ENCODE results near the gene NOTCH2. TPM values are rescaled to one million over a fixed set of nuclear protein-coding genes. Genes with fewer than 3 reads are reported as not detected.

Gene NOTCH2
- total RNA-seq, 1 experiment from 2014 or later: 62.9 TPM

DNA sequence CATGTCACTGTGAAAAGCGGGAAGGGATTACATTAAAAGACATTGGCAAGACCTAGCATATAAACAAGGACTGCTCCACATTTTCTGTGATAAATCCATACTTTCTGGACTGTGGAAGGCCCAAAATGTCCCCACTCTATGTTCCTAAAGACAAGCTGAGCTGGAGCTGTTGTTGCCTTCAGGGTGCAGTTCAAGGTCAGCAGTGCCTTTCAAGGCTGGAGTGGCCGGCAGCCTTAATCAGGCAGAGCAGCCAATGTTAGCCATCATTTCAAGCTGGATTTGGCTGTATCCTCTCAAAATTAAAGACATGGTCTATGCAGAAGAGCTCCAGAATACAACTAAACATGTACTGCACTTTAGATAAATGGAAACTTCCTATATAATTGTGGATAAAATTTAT lies 102.8 kb downstream of the NOTCH2 start:
- H3K4me3 ChIP-seq (replicated peaks in 1 of 2; ENCODE audit: low read depth in 1 of 2, low read length in 2 of 2): no peak overlapping the region
- H3K4me2 ChIP-seq (ENCODE audit: low read length): no peak overlapping the region
- H3K9ac ChIP-seq (ENCODE audit: low read length): no peak overlapping the region
- no peaks in the 10 kb centered on the region for H3K27me3 ChIP-seq (ENCODE audit: insufficient read depth, low read length)
- intact Hi-C loops (cut with micrococcal nuclease): loop anchor here (10.0 kb wide), 1 partner anchor 352 kb away; no protein-coding TSS in a partner anchor
- H3K9me2 ChIP-seq (ENCODE audit: insufficient read depth): no peaks in the 10 kb centered on the region
- no peaks in the 10 kb centered on the region for H3K79me2 ChIP-seq (ENCODE audit: insufficient read depth, low read length)
- POLR2A ChIA-PET: no interaction called here
- no peaks in the 10 kb centered on the region for H3K9me3 ChIP-seq (ENCODE audit: control insufficient read depth in 1 of 2, insufficient read depth in 1 of 2, low read depth in 1 of 2, low read length in 2 of 2)
- peaks cover 0 to 3% of the 10 kb centered on the region in 2 experiments; a peak in 1 of 4 replicates for H3K4me1 ChIP-seq (ENCODE audit: control insufficient read depth in 1 of 2, insufficient read depth in 2 of 2, low read length in 2 of 2)
- no peak overlapping the region for H2AFZ ChIP-seq (ENCODE audit: low read depth, low read length, poor library complexity, severe bottlenecking)
- ATAC-seq: no peak
- BruUV-seq (replicated peaks): no TSS peak
- no peak overlapping the region for H3K27ac ChIP-seq (ENCODE audit: low read depth, low read length)
- CTCF ChIA-PET: no interaction called here
- RAD21 ChIA-PET (ENCODE audit: low non-redundant PET in 1 of 2, low total read pairs in 2 of 2, uncharacterized antibody in 2 of 2, unreplicated experiment in 2 of 2): no interaction called here
- H4K20me1 ChIP-seq (ENCODE audit: insufficient read depth): no peaks in the 10 kb centered on the region
- no peak for DNase-seq (ENCODE audit: low read depth, low spot score)
- TF ChIP-seq SP1 (IDR thresholded peaks at IDR 0.05; ENCODE audit: low read depth) (no peak), EZH2phosphoT487 (IDR thresholded peaks at IDR 0.05; ENCODE audit: borderline replicate concordance) (no peak), TCF7L2 (IDR thresholded peaks at IDR 0.05; ENCODE audit: borderline replicate concordance, extremely low read depth, insufficient read depth, insufficient read length) (no peak), ZFX (IDR thresholded peaks at IDR 0.05) (no peak), ELF1 (IDR thresholded peaks at IDR 0.05; ENCODE audit: borderline replicate concordance, low read depth) (no peak), FOSL1 (IDR thresholded peaks at IDR 0.05; ENCODE audit: low read depth) (no peak), YY1 (IDR thresholded peaks at IDR 0.05; ENCODE audit: extremely low read depth, insufficient replicate concordance, low read depth, low read length) (no peak)
- H3K36me3 ChIP-seq (ENCODE audit: control insufficient read depth in 1 of 2, insufficient read depth in 2 of 2, low read length in 2 of 2): peaks cover 11 to 27% of the 10 kb centered on the region in 2 experiments; a peak in 3 of 4 replicates

DNA sequence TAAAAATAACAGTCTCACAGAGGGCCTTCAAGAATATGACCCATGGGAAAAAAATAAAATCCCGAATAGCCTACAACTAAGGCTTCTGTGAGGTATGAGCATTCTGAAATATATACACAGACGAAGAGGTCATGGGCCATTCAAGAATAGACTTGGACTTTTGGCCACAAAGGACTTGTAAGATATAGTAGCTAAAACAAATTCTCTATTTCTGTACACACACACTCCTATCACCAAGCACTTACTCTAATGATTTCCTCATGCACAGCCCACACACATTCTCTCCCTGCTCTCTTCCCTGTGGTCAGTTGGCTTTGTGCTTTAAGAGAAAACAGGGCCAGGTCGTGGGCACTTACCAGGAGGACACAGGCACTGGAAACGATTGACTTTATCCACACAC lies 103.4 kb downstream of the NOTCH2 start:
- intact Hi-C loops (cut with micrococcal nuclease): loop anchor here (10.0 kb wide), 1 partner anchor 351 kb away; no protein-coding TSS in a partner anchor
- Histone ChIP-seq H3K9ac (ENCODE audit: low read length) (no peak overlapping the region), H3K9me2 (ENCODE audit: insufficient read depth) (no peaks in the 10 kb centered on the region), H3K9me3 (ENCODE audit: control insufficient read depth in 1 of 2, insufficient read depth in 1 of 2, low read depth in 1 of 2, low read length in 2 of 2) (no peaks in the 10 kb centered on the region), H3K79me2 (ENCODE audit: insufficient read depth, low read length) (no peaks in the 10 kb centered on the region), H3K27ac (ENCODE audit: low read depth, low read length) (no peak overlapping the region), H3K36me3 (ENCODE audit: control insufficient read depth in 1 of 2, insufficient read depth in 2 of 2, low read length in 2 of 2) (peaks cover 11 to 27% of the 10 kb centered on the region in 2 experiments; a peak in 3 of 4 replicates), H3K4me1 (ENCODE audit: control insufficient read depth in 1 of 2, insufficient read depth in 2 of 2, low read length in 2 of 2) (peaks cover 0 to 3% of the 10 kb centered on the region in 2 experiments; a peak in 1 of 4 replicates), H2AFZ (ENCODE audit: low read depth, low read length, poor library complexity, severe bottlenecking) (no peak overlapping the region), H4K20me1 (ENCODE audit: insufficient read depth) (no peaks in the 10 kb centered on the region), H3K27me3 (ENCODE audit: insufficient read depth, low read length) (no peaks in the 10 kb centered on the region), H3K4me2 (ENCODE audit: low read length) (no peak overlapping the region), H3K4me3 (replicated peaks in 1 of 2; ENCODE audit: low read depth in 1 of 2, low read length in 2 of 2) (no peak overlapping the region)
- ChIA-PET RAD21 (ENCODE audit: low non-redundant PET in 1 of 2, low total read pairs in 2 of 2, uncharacterized antibody in 2 of 2, unreplicated experiment in 2 of 2) (no interaction called here), CTCF (no interaction called here), POLR2A (no interaction called here)
- BruUV-seq (replicated peaks): no TSS peak
- DNase-seq (ENCODE audit: low read depth, low spot score): no peak
- no peak for TF ChIP-seq RAD21 (IDR thresholded peaks at IDR 0.05; ENCODE audit: low read depth)
- no peak for TF ChIP-seq POLR2A (IDR thresholded peaks at IDR 0.05; ENCODE audit: borderline replicate concordance, extremely low read depth, insufficient read depth, insufficient read length)
- TF ChIP-seq, protein P1, sequence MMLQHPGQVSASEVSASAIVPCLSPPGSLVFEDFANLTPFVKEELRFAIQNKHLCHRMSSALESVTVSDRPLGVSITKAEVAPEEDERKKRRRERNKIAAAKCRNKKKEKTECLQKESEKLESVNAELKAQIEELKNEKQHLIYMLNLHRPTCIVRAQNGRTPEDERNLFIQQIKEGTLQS (IDR thresholded peaks at IDR 0.05): no peak
- no peak for TF ChIP-seq SP1 (IDR thresholded peaks at IDR 0.05; ENCODE audit: low read depth)
- no peak for TF ChIP-seq YY1 (IDR thresholded peaks at IDR 0.05; ENCODE audit: extremely low read depth, insufficient replicate concordance, low read depth, low read length)
- no peak for ATAC-seq

Measured in HCT116 (cell line).